Spinal cord (tissue), 10 donors: ENCODE measurements around the gene MAN1A2. TPM values are rescaled to one million over a fixed set of nuclear protein-coding genes. Genes with fewer than 3 reads are reported as not detected.

Experiments
- DNase-seq, 6 donors: peaks; one replicate each; pipeline versions ENCODE4 v3.0.0 to v3.0.0-alpha.2; 2013 to 2015; ENCODE audit warnings: low spot score in 6 of 6, low read depth in 4 of 6
- H3K27ac ChIP-seq: one replicate; pipeline ENCODE4 v1.5.1; 2013; ENCODE audit warnings: low read depth, low read length, control low read depth
- H3K27me3 ChIP-seq: one replicate; pipeline ENCODE4 v1.6.1; 2013; ENCODE audit warnings: low read length; ENCODE audit not compliant: control insufficient read depth, insufficient read depth
- H3K36me3 ChIP-seq: one replicate; pipeline ENCODE4 v1.6.1; 2013; ENCODE audit warnings: low read length; ENCODE audit not compliant: control insufficient read depth, insufficient read depth
- H3K4me1 ChIP-seq: one replicate; pipeline ENCODE4 v1.6.1; 2013; ENCODE audit warnings: low read length; ENCODE audit not compliant: control insufficient read depth, insufficient read depth
- H3K4me3 ChIP-seq: one replicate; pipeline ENCODE4 v1.5.1; 2013; ENCODE audit warnings: low read depth, low read length, control low read depth
- H3K9me3 ChIP-seq: one replicate; pipeline ENCODE4 v1.6.1; 2013; ENCODE audit warnings: low read length; ENCODE audit not compliant: control insufficient read depth, insufficient read depth
- WGBS: methylation state at CpG from one replicate; pipeline ENCODE4 v1.1.5; 2013; ENCODE audit warnings: missing lambda C conversion rate; ENCODE audit not compliant: insufficient coverage; 5-methylcytosine and 5-hydroxymethylcytosine counted together
- polyA plus RNA-seq, 2 donors: library from polyadenylated mRNA; unstranded; fragments of 120-200 nt; gene quantifications; one replicate each; pipeline ENCODE4 v1.2.1, GENCODE V29; 2013; ENCODE audit not compliant: insufficient read length in 2 of 2
- total RNA-seq, 2 donors: library from RNA; depleted of rRNA in 1 of 2; stranded (reverse); fragments of 120-200 nt in 1 of 2; fragments of >200 nt in 1 of 2; gene quantifications; one replicate each; pipeline versions ENCODE4 v1.2.3 to v1.2.4, GENCODE V29; 2013 to 2014
- donor health status: healthy.

The MAN1A2 gene
- total and polyA plus RNA-seq, 4 donors = 27.5 to 105 (median 52.0) TPM

GRCh38 chr1:117389284-117389683, 22.0 kb downstream of the MAN1A2 start:
- Histone ChIP-seq H3K4me3 (no peak overlapping the region), H3K4me1 (no peaks in the 10 kb centered on the region), H3K36me3 (no peaks in the 10 kb centered on the region), H3K27ac (no peak overlapping the region), H3K9me3 (peaks cover under 1% of the 10 kb centered on the region), H3K27me3 (no peaks in the 10 kb centered on the region)
- no peak for DNase-seq
- WGBS = 92% methylated on average over 2 of the region's 3 CpGs

GRCh38 chr1:117389779-117390178, 22.5 kb downstream of the MAN1A2 start:
- no peak for DNase-seq
- H3K9me3 ChIP-seq = no peaks in the 10 kb centered on the region
- no peaks in the 10 kb centered on the region for H3K27me3 ChIP-seq
- no peaks in the 10 kb centered on the region for H3K36me3 ChIP-seq
- 100% methylated on average over 1 of the region's 1 CpG for WGBS
- H3K27ac ChIP-seq = no peak overlapping the region
- no peaks in the 10 kb centered on the region for H3K4me1 ChIP-seq
- no peak overlapping the region for H3K4me3 ChIP-seq

- no peaks in the 10 kb centered on the region for H3K9me3 ChIP-seq
- H3K36me3 ChIP-seq = no peaks in the 10 kb centered on the region
- no peaks in the 10 kb centered on the region for H3K4me1 ChIP-seq
- H3K4me3 ChIP-seq = no peak overlapping the region
- no peaks in the 10 kb centered on the region for H3K27me3 ChIP-seq
- H3K27ac ChIP-seq = no peak overlapping the region
- peak in 1 of 6 donors; percentile 15 for DNase-seq
- WGBS = no CpG with 5 or more reads among the region's 1 CpG
Observed at GRCh38 chr1:117392771-117393170, 25.5 kb downstream of the MAN1A2 start.

GRCh38 chr1:117396074-117396473, 28.8 kb downstream of the MAN1A2 start:
- Histone ChIP-seq H3K27me3 (no peaks in the 10 kb centered on the region), H3K27ac (no peak overlapping the region), H3K4me1 (no peaks in the 10 kb centered on the region), H3K9me3 (no peaks in the 10 kb centered on the region), H3K4me3 (no peak overlapping the region), H3K36me3 (no peaks in the 10 kb centered on the region)
- DNase-seq = no peak

GRCh38 chr1:117396636-117397035, 29.4 kb downstream of the MAN1A2 start:
- H3K4me1 ChIP-seq = no peaks in the 10 kb centered on the region
- no peaks in the 10 kb centered on the region for H3K27me3 ChIP-seq
- no peak overlapping the region for H3K27ac ChIP-seq
- no peak overlapping the region for H3K4me3 ChIP-seq
- no peaks in the 10 kb centered on the region for H3K36me3 ChIP-seq
- no peak for DNase-seq
- H3K9me3 ChIP-seq = no peaks in the 10 kb centered on the region

GRCh38 chr1:117398957-117399356, 31.7 kb downstream of the MAN1A2 start:
- no peaks in the 10 kb centered on the region for H3K4me1 ChIP-seq
- no peak for DNase-seq

GRCh38 chr1:117401761-117402160, 34.5 kb downstream of the MAN1A2 start:
- Histone ChIP-seq H3K4me1 (no peaks in the 10 kb centered on the region), H3K4me3 (no peak overlapping the region), H3K9me3 (no peaks in the 10 kb centered on the region), H3K27ac (no peak overlapping the region), H3K27me3 (no peaks in the 10 kb centered on the region), H3K36me3 (no peaks in the 10 kb centered on the region)
- no peak for DNase-seq

More at GRCh38 chr1:117398957-117399356, 31.7 kb downstream of the MAN1A2 start:
- whole genome bisulfite sequencing = 93% methylated on average over 4 of the region's 6 CpGs
- no peaks in the 10 kb centered on the region for H3K27me3 ChIP-seq
- H3K36me3 ChIP-seq = no peaks in the 10 kb centered on the region
- H3K4me3 ChIP-seq = no peak overlapping the region
- H3K9me3 ChIP-seq = no peaks in the 10 kb centered on the region
- no peak overlapping the region for H3K27ac ChIP-seq

GRCh38 chr1:117403597-117403996, 36.3 kb downstream of the MAN1A2 start:
- WGBS = no CpG with 5 or more reads among the region's 3 CpGs
- Histone ChIP-seq H3K27me3 (no peaks in the 10 kb centered on the region), H3K4me3 (no peak overlapping the region), H3K4me1 (no peaks in the 10 kb centered on the region), H3K9me3 (no peaks in the 10 kb centered on the region), H3K36me3 (no peaks in the 10 kb centered on the region), H3K27ac (no peak overlapping the region)
- no peak for DNase-seq

- Histone ChIP-seq H3K27me3 (no peaks in the 10 kb centered on the region), H3K27ac (no peak overlapping the region), H3K36me3 (no peaks in the 10 kb centered on the region), H3K4me3 (no peak overlapping the region), H3K4me1 (no peaks in the 10 kb centered on the region), H3K9me3 (no peaks in the 10 kb centered on the region)
- DNase-seq = no peak
Observed at GRCh38 chr1:117405042-117405441, 37.8 kb downstream of the MAN1A2 start.

- Histone ChIP-seq H3K9me3 (no peaks in the 10 kb centered on the region), H3K4me3 (no peak overlapping the region), H3K4me1 (no peaks in the 10 kb centered on the region), H3K27ac (no peak overlapping the region), H3K36me3 (no peaks in the 10 kb centered on the region), H3K27me3 (no peaks in the 10 kb centered on the region)
- no peak for DNase-seq
Observed at GRCh38 chr1:117412472-117412871, 45.2 kb downstream of the MAN1A2 start.

GRCh38 chr1:117413412-117413811, 46.2 kb downstream of the MAN1A2 start:
- Histone ChIP-seq H3K4me3 (no peak overlapping the region), H3K27me3 (no peaks in the 10 kb centered on the region), H3K9me3 (no peaks in the 10 kb centered on the region), H3K36me3 (no peaks in the 10 kb centered on the region), H3K4me1 (no peaks in the 10 kb centered on the region), H3K27ac (no peak overlapping the region)
- DNase-seq = no peak
- WGBS = 80% methylated on average over 1 of the region's 3 CpGs
